Measurements from ENCODE around the gene MCM9. TPM values are rescaled to one million over a fixed set of nuclear protein-coding genes. Genes with fewer than 3 reads are reported as not detected.

The MCM9 gene
- total and polyA plus RNA-seq, 4 donors = 2.8 to 19.1 (median 10.8) TPM

DNA sequence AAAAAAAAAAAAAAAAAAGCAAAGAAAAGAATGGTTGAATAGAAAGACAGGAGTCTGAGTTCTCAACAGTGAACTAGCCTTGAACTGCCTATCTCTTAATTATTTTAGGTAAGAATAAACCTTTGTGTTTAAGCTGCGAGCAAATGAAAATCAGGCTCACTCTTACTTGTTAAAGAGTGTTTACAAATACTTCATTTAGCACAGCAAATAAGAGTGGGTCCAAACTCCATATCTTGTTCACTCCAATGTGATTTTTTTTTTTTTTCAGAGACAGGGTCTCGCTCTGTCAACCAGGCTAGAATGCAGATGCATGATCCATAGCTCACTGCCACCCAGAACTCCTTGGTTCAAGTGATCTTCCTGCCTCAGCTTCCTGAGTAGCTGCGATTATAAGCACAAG lies 11.9 kb downstream of the MCM9 start:
- H3K9me3 ChIP-seq (ENCODE audit: control insufficient read depth, low read length) = no peaks in the 10 kb centered on the region
- no peaks in the 10 kb centered on the region for H3K4me1 ChIP-seq (ENCODE audit: control insufficient read depth in 1 of 2, insufficient read depth in 2 of 2, low read length in 2 of 2)
- DNase-seq = no peak
- no peak overlapping the region for H3K27ac ChIP-seq (ENCODE audit: low read depth in 1 of 2, low read length in 2 of 2)
- H3K4me3 ChIP-seq (ENCODE audit: low read length in 2 of 2) = no peak overlapping the region
- intact Hi-C loops (cut with DNase I) = no loop called here
- H3K36me3 ChIP-seq (ENCODE audit: control insufficient read depth in 1 of 2, insufficient read depth in 2 of 2, low read length in 1 of 2) = peaks cover 5 to 8% of the 10 kb centered on the region in 2 donors
- 94 to 96% methylated on average over 3 of the region's 3 CpGs for WGBS, 2 donors
- ATAC-seq (ENCODE audit: low FRiP score) = no peak
- no peaks in the 10 kb centered on the region for H3K27me3 ChIP-seq (ENCODE audit: control insufficient read depth in 1 of 2, insufficient read depth in 2 of 2, low read length in 1 of 2)

DNA sequence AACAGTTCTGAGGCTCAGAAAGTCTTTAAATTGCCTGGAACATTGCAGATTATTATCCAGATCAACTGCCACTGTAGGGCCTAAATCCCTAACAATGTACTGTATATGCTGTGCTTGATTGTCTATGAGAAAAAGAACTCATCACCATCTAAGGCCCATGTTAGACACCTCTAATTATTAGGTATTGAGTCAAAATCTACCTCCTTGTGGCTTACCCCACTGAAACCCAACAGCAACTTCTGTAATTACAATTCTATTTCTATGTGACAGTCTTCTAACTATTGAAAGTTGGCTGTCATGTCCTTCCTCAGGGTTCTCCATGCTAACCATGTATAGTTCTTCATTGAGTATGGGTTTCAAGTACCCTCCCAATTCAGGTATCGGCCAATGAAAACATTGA lies 13.9 kb downstream of the MCM9 start:
- Histone ChIP-seq H3K27ac (ENCODE audit: low read depth in 1 of 2, low read length in 2 of 2) (no peak overlapping the region), H3K27me3 (ENCODE audit: control insufficient read depth in 1 of 2, insufficient read depth in 2 of 2, low read length in 1 of 2) (no peaks in the 10 kb centered on the region), H3K9me3 (ENCODE audit: control insufficient read depth, low read length) (no peaks in the 10 kb centered on the region), H3K4me1 (ENCODE audit: control insufficient read depth in 1 of 2, insufficient read depth in 2 of 2, low read length in 2 of 2) (no peaks in the 10 kb centered on the region), H3K4me3 (ENCODE audit: low read length in 2 of 2) (no peak overlapping the region), H3K36me3 (ENCODE audit: control insufficient read depth in 1 of 2, insufficient read depth in 2 of 2, low read length in 1 of 2) (peaks cover 5 to 8% of the 10 kb centered on the region in 2 donors)
- intact Hi-C loops (cut with DNase I) = no loop called here
- ATAC-seq (ENCODE audit: low FRiP score) (no peak), DNase-seq (no peak)
- 97% methylated on average over 1 of the region's 1 CpG for WGBS, 2 donors

DNA sequence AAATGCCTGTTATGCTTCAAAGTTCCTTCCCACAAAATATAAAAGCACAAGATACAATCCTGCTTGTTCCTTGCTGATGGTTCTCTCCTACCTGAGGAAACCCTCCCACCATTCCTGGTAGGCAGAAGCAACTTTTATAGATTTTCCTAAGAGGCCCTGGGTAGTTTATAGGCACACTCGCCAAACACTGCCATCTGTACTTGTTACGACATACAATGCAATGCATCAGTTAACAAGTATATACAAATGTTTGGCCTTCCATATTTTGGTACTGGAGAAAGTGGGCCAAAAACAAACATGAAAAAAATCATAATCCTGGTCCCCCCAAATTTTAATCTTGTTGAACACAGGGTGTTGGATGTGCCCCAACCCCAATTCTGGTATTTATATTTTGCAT lies 16.6 kb downstream of the MCM9 start:
- Histone ChIP-seq H3K27ac (ENCODE audit: low read depth in 1 of 2, low read length in 2 of 2) (no peak overlapping the region), H3K4me3 (ENCODE audit: low read length in 2 of 2) (no peak overlapping the region), H3K4me1 (ENCODE audit: control insufficient read depth in 1 of 2, insufficient read depth in 2 of 2, low read length in 2 of 2) (no peaks in the 10 kb centered on the region), H3K27me3 (ENCODE audit: control insufficient read depth in 1 of 2, insufficient read depth in 2 of 2, low read length in 1 of 2) (no peaks in the 10 kb centered on the region), H3K36me3 (ENCODE audit: control insufficient read depth in 1 of 2, insufficient read depth in 2 of 2, low read length in 1 of 2) (peaks cover 8 to 10% of the 10 kb centered on the region in 2 donors), H3K9me3 (ENCODE audit: control insufficient read depth, low read length) (no peaks in the 10 kb centered on the region)
- intact Hi-C loops (cut with DNase I) = no loop called here
- WGBS, 2 donors = 95 to 99% methylated on average over 2 of the region's 2 CpGs
- ATAC-seq (ENCODE audit: low FRiP score) = no peak
- DNase-seq = no peak

DNA sequence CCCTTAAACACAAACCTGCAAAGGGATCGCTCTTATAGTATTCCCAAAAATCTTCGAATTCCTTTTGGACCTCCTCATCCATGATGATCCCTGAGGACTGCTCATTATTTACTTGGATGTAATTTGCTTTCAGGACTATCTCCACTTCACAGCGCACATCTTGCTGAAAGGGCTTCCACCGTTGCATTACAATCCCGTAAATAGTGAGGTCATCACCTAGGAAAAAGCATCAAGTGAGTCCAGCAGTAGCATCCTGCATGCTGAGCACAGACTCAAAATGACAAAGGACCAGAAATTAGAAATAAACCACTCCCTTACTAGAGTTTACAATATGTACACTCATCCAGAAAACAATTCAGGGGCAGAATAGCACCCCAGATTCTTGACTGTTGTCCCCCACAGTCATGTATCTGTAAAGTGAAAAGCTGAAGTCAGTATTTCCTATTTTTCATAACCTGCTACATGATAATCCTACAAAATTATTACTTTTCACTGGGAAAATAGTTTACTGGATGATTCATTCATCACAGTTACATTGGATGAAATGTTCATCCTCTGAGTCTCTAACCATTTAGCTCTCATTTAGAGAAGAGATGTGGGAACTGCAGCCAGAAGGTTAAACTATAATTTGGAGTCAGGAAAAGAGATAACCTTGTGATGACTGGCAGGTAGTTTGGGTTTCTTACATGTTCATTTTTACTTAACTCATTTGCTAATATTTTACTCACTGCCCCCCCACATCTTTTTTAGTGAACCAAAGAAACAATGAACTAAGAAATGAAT lies 17.2 kb downstream of the MCM9 start:
- H3K4me1 ChIP-seq (ENCODE audit: control insufficient read depth in 1 of 2, insufficient read depth in 2 of 2, low read length in 2 of 2) = no peaks in the 10 kb centered on the region
- no peak overlapping the region for H3K4me3 ChIP-seq (ENCODE audit: low read length in 2 of 2)
- 87 to 91% methylated on average over 5 of the region's 5 CpGs for WGBS, 2 donors
- no peak overlapping the region for H3K27ac ChIP-seq (ENCODE audit: low read depth in 1 of 2, low read length in 2 of 2)
- ATAC-seq (ENCODE audit: low FRiP score) (no peak), DNase-seq (no peak)
- no peaks in the 10 kb centered on the region for H3K9me3 ChIP-seq (ENCODE audit: control insufficient read depth, low read length)
- H3K36me3 ChIP-seq (ENCODE audit: control insufficient read depth in 1 of 2, insufficient read depth in 2 of 2, low read length in 1 of 2) = peaks cover 8 to 11% of the 10 kb centered on the region in 2 donors
- intact Hi-C loops (cut with DNase I) = no loop called here
- no peaks in the 10 kb centered on the region for H3K27me3 ChIP-seq (ENCODE audit: control insufficient read depth in 1 of 2, insufficient read depth in 2 of 2, low read length in 1 of 2)

DNA sequence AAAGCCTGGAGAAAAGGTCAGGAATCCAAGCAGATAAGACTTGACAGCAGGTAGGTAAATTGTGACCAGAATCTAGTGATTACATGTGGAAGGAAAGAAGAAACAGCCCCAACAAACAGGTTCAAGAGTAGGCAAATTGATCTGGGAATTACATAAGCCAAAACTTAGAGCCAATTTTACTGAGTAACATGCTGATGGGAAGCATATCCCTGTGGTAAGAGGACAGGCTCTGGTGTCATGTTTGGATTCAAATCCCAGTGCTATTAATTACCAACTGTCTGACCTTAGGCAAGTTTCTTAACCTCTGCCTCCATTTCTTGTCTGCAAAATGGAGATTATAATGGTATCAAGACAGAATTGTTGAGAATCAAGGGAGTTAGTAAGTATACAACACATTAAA lies 20.4 kb downstream of the MCM9 start:
- H3K4me3 ChIP-seq (ENCODE audit: low read length in 2 of 2) = no peak overlapping the region
- peaks cover 4 to 8% of the 10 kb centered on the region in 2 donors for H3K36me3 ChIP-seq (ENCODE audit: control insufficient read depth in 1 of 2, insufficient read depth in 2 of 2, low read length in 1 of 2)
- no peaks in the 10 kb centered on the region for H3K27me3 ChIP-seq (ENCODE audit: control insufficient read depth in 1 of 2, insufficient read depth in 2 of 2, low read length in 1 of 2)
- no peak overlapping the region for H3K27ac ChIP-seq (ENCODE audit: low read depth in 1 of 2, low read length in 2 of 2)
- ATAC-seq (ENCODE audit: low FRiP score) (no peak), DNase-seq (no peak)
- no peaks in the 10 kb centered on the region for H3K9me3 ChIP-seq (ENCODE audit: control insufficient read depth, low read length)
- intact Hi-C loops (cut with DNase I) = no loop called here
- no peaks in the 10 kb centered on the region for H3K4me1 ChIP-seq (ENCODE audit: control insufficient read depth in 1 of 2, insufficient read depth in 2 of 2, low read length in 2 of 2)

DNA sequence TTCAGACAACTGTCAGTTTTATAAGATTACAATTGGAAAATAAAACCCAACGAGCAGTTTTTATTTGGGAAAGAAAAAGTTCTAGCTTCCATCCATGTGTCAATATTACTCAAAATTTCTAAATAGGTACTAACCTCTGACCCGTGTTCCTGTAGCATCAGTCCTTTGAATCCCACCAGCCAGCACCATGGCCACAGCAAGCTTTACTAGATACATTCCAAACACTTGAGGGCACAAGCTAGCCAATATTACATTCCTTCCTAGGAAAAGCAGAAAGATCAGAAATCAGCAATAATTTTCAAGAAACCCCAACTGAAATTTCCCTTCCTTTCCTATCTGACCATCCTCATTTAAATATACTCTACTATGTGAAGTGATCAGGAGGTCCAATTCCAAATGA lies 21.8 kb downstream of the MCM9 start:
- Histone ChIP-seq H3K27me3 (ENCODE audit: control insufficient read depth in 1 of 2, insufficient read depth in 2 of 2, low read length in 1 of 2) (no peaks in the 10 kb centered on the region), H3K27ac (ENCODE audit: low read depth in 1 of 2, low read length in 2 of 2) (no peak overlapping the region), H3K4me3 (ENCODE audit: low read length in 2 of 2) (no peak overlapping the region), H3K9me3 (ENCODE audit: control insufficient read depth, low read length) (no peaks in the 10 kb centered on the region), H3K36me3 (ENCODE audit: control insufficient read depth in 1 of 2, insufficient read depth in 2 of 2, low read length in 1 of 2) (peaks cover 4 to 8% of the 10 kb centered on the region in 2 donors), H3K4me1 (ENCODE audit: control insufficient read depth in 1 of 2, insufficient read depth in 2 of 2, low read length in 2 of 2) (no peaks in the 10 kb centered on the region)
- 84 to 86% methylated on average over 2 of the region's 2 CpGs for WGBS, 2 donors
- intact Hi-C loops (cut with DNase I) = no loop called here
- ATAC-seq (ENCODE audit: low FRiP score) (no peak), DNase-seq (no peak)

DNA sequence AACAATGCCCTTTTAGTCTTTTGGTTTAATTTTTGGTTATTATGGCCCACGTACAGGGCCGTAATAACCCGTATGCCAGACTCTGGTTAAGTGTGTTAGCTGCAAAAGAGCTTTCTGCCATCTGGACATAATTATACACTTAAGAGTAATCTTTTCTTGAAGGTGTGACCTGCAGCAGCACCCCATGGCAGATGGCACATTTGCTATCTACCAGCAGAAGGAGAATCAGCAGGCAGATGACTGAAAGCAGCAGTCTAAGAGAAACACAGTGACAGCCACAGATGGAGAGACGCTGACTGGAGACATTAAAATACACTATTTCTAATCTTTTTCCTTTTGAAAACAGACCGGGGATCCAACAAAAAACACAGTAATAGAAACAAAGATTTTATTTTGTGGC lies 22.3 kb downstream of the MCM9 start:
- ATAC-seq (ENCODE audit: low FRiP score) = no peak
- Histone ChIP-seq H3K4me1 (ENCODE audit: control insufficient read depth in 1 of 2, insufficient read depth in 2 of 2, low read length in 2 of 2) (no peaks in the 10 kb centered on the region), H3K4me3 (ENCODE audit: low read length in 2 of 2) (no peak overlapping the region), H3K36me3 (ENCODE audit: control insufficient read depth in 1 of 2, insufficient read depth in 2 of 2, low read length in 1 of 2) (peaks cover 4 to 8% of the 10 kb centered on the region in 2 donors), H3K27me3 (ENCODE audit: control insufficient read depth in 1 of 2, insufficient read depth in 2 of 2, low read length in 1 of 2) (no peaks in the 10 kb centered on the region), H3K27ac (ENCODE audit: low read depth in 1 of 2, low read length in 2 of 2) (no peak overlapping the region), H3K9me3 (ENCODE audit: control insufficient read depth, low read length) (no peaks in the 10 kb centered on the region)
- no peak for DNase-seq
- WGBS, 2 donors = 82 to 85% methylated on average over 5 of the region's 5 CpGs
- intact Hi-C loops (cut with DNase I) = no loop called here

DNA sequence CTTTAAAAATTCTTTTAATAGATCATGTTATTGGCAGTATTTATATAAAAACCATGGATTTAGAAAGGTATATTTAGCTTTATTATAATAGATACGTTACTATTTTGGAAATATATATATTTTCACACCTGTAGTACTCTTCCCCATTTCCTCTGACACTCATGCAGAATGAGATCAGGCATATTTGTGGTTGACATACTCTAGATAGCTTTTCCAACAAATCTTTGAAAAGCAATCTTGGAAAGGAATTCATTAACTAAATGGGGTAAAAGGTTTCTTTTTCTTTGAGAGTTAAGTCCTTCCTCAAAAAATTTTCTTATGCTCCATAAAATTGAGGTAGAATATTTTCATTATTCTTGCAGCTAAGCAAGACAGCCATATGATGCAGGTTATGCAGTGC lies 26.5 kb downstream of the MCM9 start:
- H3K27me3 ChIP-seq (ENCODE audit: control insufficient read depth in 1 of 2, insufficient read depth in 2 of 2, low read length in 1 of 2) = no peaks in the 10 kb centered on the region
- H3K4me1 ChIP-seq (ENCODE audit: control insufficient read depth in 1 of 2, insufficient read depth in 2 of 2, low read length in 2 of 2) = no peaks in the 10 kb centered on the region
- DNase-seq (no peak), ATAC-seq (ENCODE audit: low FRiP score) (no peak)
- 70 to 71% methylated on average over 1 of the region's 1 CpG for WGBS, 2 donors
- intact Hi-C loops (cut with DNase I) = no loop called here
- H3K9me3 ChIP-seq (ENCODE audit: control insufficient read depth, low read length) = no peaks in the 10 kb centered on the region
- no peak overlapping the region for H3K27ac ChIP-seq (ENCODE audit: low read depth in 1 of 2, low read length in 2 of 2)
- no peak overlapping the region for H3K4me3 ChIP-seq (ENCODE audit: low read length in 2 of 2)
- peaks cover 4 to 6% of the 10 kb centered on the region in 2 donors for H3K36me3 ChIP-seq (ENCODE audit: control insufficient read depth in 1 of 2, insufficient read depth in 2 of 2, low read length in 1 of 2)

DNA sequence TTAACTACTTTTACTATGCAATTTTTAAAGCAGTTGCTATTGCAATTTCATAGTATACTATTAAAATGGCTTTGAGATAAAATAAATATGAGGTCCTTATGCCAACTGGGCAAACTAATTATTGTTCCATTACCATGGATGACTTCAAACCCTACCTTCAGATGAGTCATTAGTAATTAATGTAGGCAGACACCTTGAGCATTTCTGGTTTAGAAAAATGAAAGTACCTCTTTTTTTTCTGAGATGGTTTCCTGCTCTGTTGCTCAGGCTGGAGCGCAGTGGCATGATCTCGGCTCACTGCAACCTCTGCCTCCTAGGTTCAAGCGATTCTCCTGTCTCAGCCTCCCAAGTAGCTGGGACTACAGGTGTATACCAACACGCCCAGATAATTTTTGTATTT lies 29.1 kb downstream of the MCM9 start:
- WGBS, 2 donors = 91 to 96% methylated on average over 4 of the region's 4 CpGs
- DNase-seq = no peak
- Histone ChIP-seq H3K36me3 (ENCODE audit: control insufficient read depth in 1 of 2, insufficient read depth in 2 of 2, low read length in 1 of 2) (peaks cover 0 to 4% of the 10 kb centered on the region in 2 donors), H3K27me3 (ENCODE audit: control insufficient read depth in 1 of 2, insufficient read depth in 2 of 2, low read length in 1 of 2) (no peaks in the 10 kb centered on the region), H3K27ac (ENCODE audit: low read depth in 1 of 2, low read length in 2 of 2) (no peak overlapping the region), H3K4me1 (ENCODE audit: control insufficient read depth in 1 of 2, insufficient read depth in 2 of 2, low read length in 2 of 2) (no peaks in the 10 kb centered on the region), H3K4me3 (ENCODE audit: low read length in 2 of 2) (no peak overlapping the region), H3K9me3 (ENCODE audit: control insufficient read depth, low read length) (no peaks in the 10 kb centered on the region)
- intact Hi-C loops (cut with DNase I) = no loop called here
- no peak for ATAC-seq (ENCODE audit: low FRiP score)

All from aorta (tissue), 5 donors.